Measurements from ENCODE around the gene AMMECR1L. TPM values are rescaled to one million over a fixed set of nuclear protein-coding genes. Genes with fewer than 3 reads are reported as not detected.
"Not testable (repeated sequence)": the region's sequence is repeated elsewhere in the genome, so short reads cannot be mapped to it uniquely, and the experiment has no call there.

The AMMECR1L gene
- total RNA-seq, 1 donor from 2014 or later, result 19.3 TPM

DNA sequence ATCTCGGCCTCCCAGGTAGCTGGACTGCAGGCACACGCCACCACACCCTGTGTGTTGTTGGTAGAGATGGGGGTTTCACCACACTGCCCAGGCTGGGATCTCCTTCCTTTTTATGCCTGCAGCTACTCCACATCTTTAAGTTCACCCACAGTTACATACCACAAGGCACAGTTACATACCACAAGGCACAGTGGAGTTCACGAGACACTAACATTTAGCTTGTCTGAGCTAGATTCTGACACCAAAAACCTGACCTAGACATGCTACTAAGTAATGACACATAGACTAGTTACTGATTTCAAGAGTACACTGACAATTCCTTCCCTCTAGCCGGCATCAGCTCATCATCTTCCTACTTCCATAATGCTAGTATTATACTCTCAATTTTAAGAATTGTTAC lies 32.1 kb downstream of the AMMECR1L start:
- Mint-ChIP-seq H3K4me1 (ENCODE audit: low read depth) (peaks cover 30% of the 10 kb centered on the region), H3K36me3 (ENCODE audit: low read depth) (peaks cover 63% of the 10 kb centered on the region)
- no peak for DNase-seq (ENCODE audit: low spot score)

DNA sequence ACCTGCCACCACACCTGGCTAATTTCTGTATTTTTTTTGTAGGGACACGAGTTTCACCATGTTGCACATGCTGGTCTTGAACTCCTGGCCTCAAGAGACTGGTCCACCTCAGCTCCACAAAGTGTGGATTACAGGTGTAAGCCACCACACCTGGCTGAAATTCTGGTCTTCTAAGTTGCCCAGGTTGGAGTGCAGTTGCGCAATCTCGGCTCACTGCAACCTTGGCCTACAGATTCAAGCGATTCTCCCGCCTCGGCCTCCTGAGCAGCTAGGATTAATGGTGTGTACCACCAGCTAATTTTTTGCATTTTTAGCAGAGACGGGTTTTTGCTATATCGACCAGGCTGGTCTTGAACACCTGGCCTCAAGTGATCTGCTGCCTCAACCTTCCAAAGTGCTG lies 33.4 kb downstream of the AMMECR1L start:
- Mint-ChIP-seq H3K27me3 (ENCODE audit: low read depth) (no peaks in the 10 kb centered on the region), H3K27ac (no peak overlapping the region), H3K4me3 (ENCODE audit: low read depth) (no peak overlapping the region), H3K36me3 (ENCODE audit: low read depth) (peaks cover 71% of the 10 kb centered on the region), H3K4me1 (ENCODE audit: low read depth) (peaks cover 29% of the 10 kb centered on the region), H3K9me3 (no peaks in the 10 kb centered on the region)
- intact Hi-C loops (cut with micrococcal nuclease), result loop anchor here (10.0 kb wide), 1 partner anchor 328 kb away; the partner anchor contains the start of gene IWS1
- no peak for DNase-seq (ENCODE audit: low spot score)

More for the DNA sequence above, 32.1 kb downstream of the AMMECR1L start:
- Mint-ChIP-seq H3K27ac (peak overlapping the region; percentile 27), H3K9me3 (no peaks in the 10 kb centered on the region), H3K4me3 (ENCODE audit: low read depth) (no peak overlapping the region), H3K27me3 (ENCODE audit: low read depth) (no peaks in the 10 kb centered on the region)
- intact Hi-C loops (cut with micrococcal nuclease), result loop anchor here (10.0 kb wide), 1 partner anchor 329 kb away; the partner anchor contains the start of gene IWS1

DNA sequence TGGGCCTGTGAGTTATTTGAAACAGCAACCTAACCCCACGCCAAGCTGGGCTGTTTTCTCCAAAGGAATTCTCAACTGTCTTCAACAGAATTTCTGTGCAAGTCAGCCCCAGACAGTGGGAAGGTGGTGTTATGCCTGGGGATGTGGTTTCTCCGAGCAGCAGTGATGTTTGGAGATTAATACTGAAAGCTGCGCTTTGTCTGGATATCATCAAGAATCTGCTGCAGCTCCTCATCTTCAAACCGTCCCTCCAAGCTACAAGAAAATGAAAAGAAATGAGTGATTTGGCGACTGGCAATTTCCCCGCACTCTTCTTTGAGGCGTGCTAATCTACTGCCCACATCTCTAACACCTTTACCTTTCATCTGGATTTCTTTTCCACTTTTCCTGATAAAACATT lies 37.8 kb downstream of the AMMECR1L start:
- DNase-seq (ENCODE audit: low spot score), result no peak
- intact Hi-C loops (cut with micrococcal nuclease), result no loop called here
- H3K4me3 Mint-ChIP-seq (ENCODE audit: low read depth), result no peak overlapping the region
- no peaks in the 10 kb centered on the region for H3K9me3 Mint-ChIP-seq
- peaks cover 19% of the 10 kb centered on the region for H3K4me1 Mint-ChIP-seq (ENCODE audit: low read depth)
- no peak overlapping the region for H3K27ac Mint-ChIP-seq
- H3K27me3 Mint-ChIP-seq (ENCODE audit: low read depth), result no peaks in the 10 kb centered on the region
- H3K36me3 Mint-ChIP-seq (ENCODE audit: low read depth), result peaks cover 74% of the 10 kb centered on the region

DNA sequence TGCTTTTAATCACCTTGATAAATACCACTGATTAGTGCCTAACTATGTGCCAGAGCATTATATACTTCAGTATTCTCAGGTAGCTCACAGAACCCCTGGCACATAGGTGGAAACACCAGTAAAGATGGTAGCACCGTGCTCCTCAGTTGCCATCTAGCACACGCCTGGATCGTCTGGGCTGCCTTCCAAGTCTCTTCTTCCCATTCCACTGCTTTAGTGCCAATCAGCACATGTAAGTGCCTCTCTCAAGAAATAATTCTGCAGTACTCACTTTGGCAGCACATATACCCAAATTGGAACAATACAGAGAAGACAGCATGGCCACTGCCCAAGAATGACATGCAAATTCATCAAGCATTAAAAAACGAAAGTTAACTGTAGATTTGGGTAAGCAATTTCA lies 40.8 kb downstream of the AMMECR1L start:
- Mint-ChIP-seq H3K9me3 (no peaks in the 10 kb centered on the region), H3K27me3 (ENCODE audit: low read depth) (no peaks in the 10 kb centered on the region), H3K4me1 (ENCODE audit: low read depth) (peaks cover 18% of the 10 kb centered on the region), H3K4me3 (ENCODE audit: low read depth) (no peak overlapping the region), H3K27ac (no peak overlapping the region), H3K36me3 (ENCODE audit: low read depth) (peaks cover 49% of the 10 kb centered on the region)
- intact Hi-C loops (cut with micrococcal nuclease), result no loop called here
- DNase-seq (ENCODE audit: low spot score), result no peak

DNA sequence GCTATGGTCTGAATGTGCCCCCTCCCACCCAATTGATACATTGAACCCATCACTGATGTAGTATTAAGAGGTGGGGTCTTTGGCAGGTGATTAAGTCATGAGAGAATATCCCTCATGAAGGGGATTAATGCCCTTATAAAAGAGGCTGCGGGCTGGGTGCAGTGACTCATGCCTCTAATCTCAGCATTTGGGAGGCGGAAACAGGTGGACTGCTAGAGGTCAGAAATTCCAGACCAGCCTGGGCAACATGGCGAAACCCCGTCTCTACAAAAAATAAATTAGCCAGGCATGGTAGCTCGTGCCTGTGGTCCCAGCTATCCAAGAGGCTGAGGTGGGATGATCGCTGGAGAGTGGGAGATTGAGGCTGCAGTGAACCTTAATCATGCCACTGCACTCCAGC lies 42.1 kb downstream of the AMMECR1L start:
- intact Hi-C loops (cut with micrococcal nuclease), result no loop called here

DNA sequence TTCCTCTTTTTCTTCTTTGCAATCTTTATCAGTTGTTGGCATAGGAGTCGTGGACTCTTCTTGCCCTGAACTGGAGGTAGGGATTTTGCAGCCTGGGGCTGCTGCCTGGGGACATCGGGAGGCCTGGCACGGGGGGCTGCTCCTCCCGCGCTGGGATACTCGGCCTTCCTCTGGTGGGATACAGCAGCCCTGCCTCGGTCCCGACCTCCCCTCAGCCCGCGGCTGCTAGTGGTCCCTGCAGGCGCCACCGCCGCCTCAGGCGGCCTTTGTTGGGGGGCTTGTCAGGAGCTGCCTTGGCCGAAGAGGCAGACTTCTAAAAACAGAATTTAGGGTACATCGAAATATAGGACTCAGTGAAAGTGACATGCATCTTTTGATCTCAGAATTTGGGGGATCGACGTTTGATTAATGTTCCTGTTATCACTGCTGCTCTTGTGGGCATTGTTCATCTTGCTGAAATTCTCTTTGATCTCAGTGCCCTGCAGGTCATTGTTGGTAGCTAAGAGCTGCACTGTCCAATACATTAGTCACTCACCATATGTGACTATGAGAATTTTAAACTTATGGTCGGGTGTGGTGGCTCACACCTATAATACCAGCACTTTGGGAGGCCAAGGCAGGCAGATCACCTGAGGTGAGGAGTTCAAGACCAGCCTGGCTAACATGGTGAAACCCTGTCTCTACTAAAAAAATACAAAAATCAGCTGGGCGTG lies 44.1 kb downstream of the AMMECR1L start:
- Mint-ChIP-seq H3K4me3 (ENCODE audit: low read depth) (no peak overlapping the region), H3K9me3 (no peaks in the 10 kb centered on the region), H3K27ac (no peak overlapping the region), H3K36me3 (ENCODE audit: low read depth) (peaks cover 18% of the 10 kb centered on the region), H3K4me1 (ENCODE audit: low read depth) (peaks cover 7% of the 10 kb centered on the region), H3K27me3 (ENCODE audit: low read depth) (no peaks in the 10 kb centered on the region)
- DNase-seq (ENCODE audit: low spot score), result no peak
- intact Hi-C loops (cut with micrococcal nuclease), result no loop called here

More for the DNA sequence above, 42.1 kb downstream of the AMMECR1L start:
- H3K4me3 Mint-ChIP-seq (ENCODE audit: low read depth), result no peak overlapping the region
- H3K27ac Mint-ChIP-seq, result no peak overlapping the region
- H3K27me3 Mint-ChIP-seq (ENCODE audit: low read depth), result no peaks in the 10 kb centered on the region
- H3K4me1 Mint-ChIP-seq (ENCODE audit: low read depth), result peaks cover 13% of the 10 kb centered on the region
- H3K36me3 Mint-ChIP-seq (ENCODE audit: low read depth), result peaks cover 36% of the 10 kb centered on the region
- no peak for DNase-seq (ENCODE audit: low spot score)
- H3K9me3 Mint-ChIP-seq, result no peaks in the 10 kb centered on the region

- Mint-ChIP-seq H3K36me3 (ENCODE audit: low read depth) (peaks cover 13% of the 10 kb centered on the region), H3K9me3 (no peaks in the 10 kb centered on the region)
- intact Hi-C loops (cut with micrococcal nuclease), result no loop called here
Observed at GRCh38 chr2:127840893-127841292, 44.9 kb downstream of the AMMECR1L start.

DNA sequence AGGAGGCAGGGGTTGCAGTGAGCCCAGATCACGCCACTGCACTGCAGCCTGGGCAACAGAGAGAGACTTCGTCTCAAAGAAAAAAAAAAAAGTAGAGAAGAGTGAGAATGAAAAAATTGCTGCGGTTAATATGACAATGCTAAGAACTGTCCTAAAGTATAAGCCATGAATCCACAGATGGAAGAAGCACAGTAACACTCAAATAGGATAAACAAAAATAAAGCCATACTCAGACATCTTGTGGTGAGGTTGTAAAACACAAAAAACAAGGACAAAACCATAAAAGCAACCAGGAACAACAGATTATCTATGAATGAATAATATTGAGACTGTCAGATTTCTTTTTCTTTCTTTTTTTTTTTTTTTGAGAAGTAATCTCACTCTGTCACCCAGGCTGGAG lies 50.8 kb downstream of the AMMECR1L start:
- peaks cover 5% of the 10 kb centered on the region for H3K4me1 Mint-ChIP-seq (ENCODE audit: low read depth)
- intact Hi-C loops (cut with micrococcal nuclease), result no loop called here

More at GRCh38 chr2:127840893-127841292, 44.9 kb downstream of the AMMECR1L start:
- Mint-ChIP-seq H3K4me3 (ENCODE audit: low read depth) (no peak overlapping the region), H3K27ac (no peak overlapping the region), H3K4me1 (ENCODE audit: low read depth) (peaks cover 7% of the 10 kb centered on the region), H3K27me3 (ENCODE audit: low read depth) (peaks cover 2% of the 10 kb centered on the region)
- DNase-seq (ENCODE audit: low spot score), result no peak

GRCh38 chr2:127829845-127830246 lies 55.9 kb downstream of the AMMECR1L start:
- peaks cover 20% of the 10 kb centered on the region for H3K4me1 Mint-ChIP-seq (ENCODE audit: low read depth)
- peaks cover 8% of the 10 kb centered on the region for H3K36me3 Mint-ChIP-seq (ENCODE audit: low read depth)
- peak overlapping the region; percentile 18 for H3K4me3 Mint-ChIP-seq (ENCODE audit: low read depth)
- intact Hi-C loops (cut with micrococcal nuclease), result loop anchor here (1.0 kb wide), 1 partner anchor 19 kb away; the partner anchor contains the start of gene WDR33
- peak; percentile 59 for DNase-seq (ENCODE audit: low spot score)
- H3K27me3 Mint-ChIP-seq (ENCODE audit: low read depth), result no peaks in the 10 kb centered on the region
- peaks cover 30% of the 10 kb centered on the region for H3K9me3 Mint-ChIP-seq
- H3K27ac Mint-ChIP-seq, result peak overlapping the region; percentile 82

More for the DNA sequence above, 50.8 kb downstream of the AMMECR1L start:
- Mint-ChIP-seq H3K27me3 (ENCODE audit: low read depth) (peaks cover 2% of the 10 kb centered on the region), H3K27ac (no peak overlapping the region), H3K4me3 (ENCODE audit: low read depth) (no peak overlapping the region), H3K36me3 (ENCODE audit: low read depth) (no peaks in the 10 kb centered on the region), H3K9me3 (no peaks in the 10 kb centered on the region)
- DNase-seq (ENCODE audit: low spot score), result no peak

DNA sequence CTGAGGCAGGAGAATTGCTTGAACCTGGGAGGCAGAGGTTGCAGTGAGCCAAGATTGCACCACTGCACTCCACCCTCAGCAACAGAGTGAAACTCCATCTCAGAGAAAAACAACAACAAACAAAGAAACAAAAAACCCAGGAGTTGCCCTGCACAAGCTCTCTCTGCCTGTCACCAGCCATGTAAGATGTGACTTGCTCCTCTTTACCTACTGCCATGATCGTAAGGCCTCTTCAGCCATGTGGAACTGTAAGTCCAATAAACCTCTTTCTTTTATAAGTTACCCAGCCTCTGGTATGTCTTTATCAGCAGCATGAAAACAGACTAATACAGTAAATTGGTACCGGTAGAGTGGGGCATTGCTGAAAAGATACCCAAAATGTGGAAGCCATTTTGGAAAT lies 59.0 kb downstream of the AMMECR1L start:
- H3K27me3 Mint-ChIP-seq (ENCODE audit: low read depth); DNase-seq (ENCODE audit: low spot score); H3K27ac Mint-ChIP-seq; intact Hi-C loops (cut with micrococcal nuclease); H3K4me3 Mint-ChIP-seq (ENCODE audit: low read depth); H3K36me3 Mint-ChIP-seq (ENCODE audit: low read depth): not testable (repeated sequence)
- Mint-ChIP-seq H3K4me1 (ENCODE audit: low read depth) (peaks cover 20% of the 10 kb centered on the region), H3K9me3 (peaks cover 36% of the 10 kb centered on the region)

DNA sequence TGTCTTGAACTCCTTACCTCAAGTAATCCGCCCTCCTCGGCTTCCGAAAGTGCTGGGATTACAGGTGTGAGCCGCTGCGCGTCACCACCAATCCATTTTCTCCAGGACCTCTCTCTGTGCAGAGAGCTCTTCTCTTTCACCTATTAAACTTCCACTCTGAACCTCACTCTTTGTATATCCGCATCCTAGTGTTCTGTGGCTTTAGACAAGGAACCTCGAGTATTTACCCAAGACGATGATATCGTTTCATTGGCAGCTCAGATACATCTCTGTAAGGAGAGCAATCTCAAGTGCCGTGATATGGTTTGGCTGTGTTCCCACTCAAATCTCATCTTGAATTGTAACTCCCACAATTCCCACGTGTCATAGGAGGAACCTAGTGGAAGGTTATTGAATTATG lies 59.7 kb downstream of the AMMECR1L start:
- no peak for DNase-seq (ENCODE audit: low spot score)
- Mint-ChIP-seq H3K36me3 (ENCODE audit: low read depth) (peaks cover 8% of the 10 kb centered on the region), H3K4me3 (ENCODE audit: low read depth) (no peak overlapping the region), H3K9me3 (peaks cover 40% of the 10 kb centered on the region), H3K27me3 (ENCODE audit: low read depth) (no peaks in the 10 kb centered on the region), H3K27ac (no peak overlapping the region), H3K4me1 (ENCODE audit: low read depth) (peaks cover 20% of the 10 kb centered on the region)
- intact Hi-C loops (cut with micrococcal nuclease), result no loop called here

GRCh38 chr2:127820080-127820668 lies 65.6 kb downstream of the AMMECR1L start:
- peaks cover 22% of the 10 kb centered on the region for H3K27me3 Mint-ChIP-seq (ENCODE audit: low read depth)
- peaks cover 37% of the 10 kb centered on the region for H3K9me3 Mint-ChIP-seq
- H3K27ac Mint-ChIP-seq, result no peak overlapping the region
- H3K4me1 Mint-ChIP-seq (ENCODE audit: low read depth), result no peaks in the 10 kb centered on the region
- no peaks in the 10 kb centered on the region for H3K36me3 Mint-ChIP-seq (ENCODE audit: low read depth)
- no peak overlapping the region for H3K4me3 Mint-ChIP-seq (ENCODE audit: low read depth)
- no peak for DNase-seq (ENCODE audit: low spot score)
- intact Hi-C loops (cut with micrococcal nuclease), result no loop called here

- intact Hi-C loops (cut with micrococcal nuclease), result loop anchor here (10.0 kb wide), 1 partner anchor 206 kb away; the partner anchor contains the start of gene SAP130
- H3K4me3 Mint-ChIP-seq (ENCODE audit: low read depth), result no peak overlapping the region
Observed at GRCh38 chr2:127818794-127819425, 66.8 kb downstream of the AMMECR1L start.

More at GRCh38 chr2:127818794-127819425, 66.8 kb downstream of the AMMECR1L start:
- H3K9me3 Mint-ChIP-seq, result peaks cover 37% of the 10 kb centered on the region
- H3K4me1 Mint-ChIP-seq (ENCODE audit: low read depth), result no peaks in the 10 kb centered on the region
- no peak for DNase-seq (ENCODE audit: low spot score)
- peaks cover 25% of the 10 kb centered on the region for H3K27me3 Mint-ChIP-seq (ENCODE audit: low read depth)
- no peak overlapping the region for H3K27ac Mint-ChIP-seq
- H3K36me3 Mint-ChIP-seq (ENCODE audit: low read depth), result no peaks in the 10 kb centered on the region
